OCI-LY1 (cell line): Measurements from ENCODE around the gene TMEM51.

Experiments used
- EZH2 ChIP-seq: fragments of 200-600 bp; sonication (generic), shearing (Covaris generic); IDR thresholded peaks from 2 replicates; pipeline ENCODE4 v1.8.0; 2017; ENCODE audit warnings: borderline replicate concordance, mixed run types, mild to moderate bottlenecking, antibody characterized with exemption, low read length, moderate library complexity, mixed read lengths
- TF ChIP-seq, protein P1 (sequence below): fragments of 200-600 bp; sonication (generic), shearing (Covaris generic); IDR thresholded peaks from 2 replicates; pipeline ENCODE4 v1.5.1; 2017; ENCODE audit warnings: mild to moderate bottlenecking, antibody characterized with exemption, low read length, moderate library complexity, mixed read lengths

DNA sequence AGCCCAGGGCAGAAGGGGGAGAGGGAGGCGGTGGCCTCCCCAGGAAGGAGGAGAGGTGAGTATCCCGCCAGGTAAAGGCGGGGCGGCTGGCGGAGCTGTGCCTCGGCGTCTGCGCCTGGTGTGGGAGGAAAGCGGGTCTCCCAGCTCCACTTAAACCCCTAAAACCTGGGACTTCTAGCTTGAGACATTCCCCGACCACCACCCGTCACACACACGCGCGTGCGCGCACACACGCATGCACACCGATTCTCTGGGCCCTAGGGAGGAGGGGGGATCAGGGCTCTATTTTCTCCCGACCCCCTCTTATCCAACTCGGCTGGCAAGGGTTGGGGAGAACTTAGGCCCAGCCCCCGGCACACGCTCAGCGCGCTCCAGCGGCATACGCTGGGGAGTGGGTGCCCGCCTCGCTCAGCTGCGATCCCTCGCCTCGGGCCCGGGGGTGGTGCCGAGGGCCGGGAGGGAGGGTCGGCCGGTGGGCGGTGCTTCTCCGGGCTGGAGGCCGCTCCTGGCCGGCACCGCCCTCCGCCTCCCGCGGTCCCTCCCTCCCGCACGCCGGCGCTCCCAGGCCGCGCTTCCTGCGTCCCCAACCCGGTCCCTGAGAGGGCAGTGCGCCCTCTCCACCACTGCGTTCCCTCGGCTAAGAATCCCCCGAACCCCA lies at the start of gene TMEM51:
- TF ChIP-seq, protein P1, sequence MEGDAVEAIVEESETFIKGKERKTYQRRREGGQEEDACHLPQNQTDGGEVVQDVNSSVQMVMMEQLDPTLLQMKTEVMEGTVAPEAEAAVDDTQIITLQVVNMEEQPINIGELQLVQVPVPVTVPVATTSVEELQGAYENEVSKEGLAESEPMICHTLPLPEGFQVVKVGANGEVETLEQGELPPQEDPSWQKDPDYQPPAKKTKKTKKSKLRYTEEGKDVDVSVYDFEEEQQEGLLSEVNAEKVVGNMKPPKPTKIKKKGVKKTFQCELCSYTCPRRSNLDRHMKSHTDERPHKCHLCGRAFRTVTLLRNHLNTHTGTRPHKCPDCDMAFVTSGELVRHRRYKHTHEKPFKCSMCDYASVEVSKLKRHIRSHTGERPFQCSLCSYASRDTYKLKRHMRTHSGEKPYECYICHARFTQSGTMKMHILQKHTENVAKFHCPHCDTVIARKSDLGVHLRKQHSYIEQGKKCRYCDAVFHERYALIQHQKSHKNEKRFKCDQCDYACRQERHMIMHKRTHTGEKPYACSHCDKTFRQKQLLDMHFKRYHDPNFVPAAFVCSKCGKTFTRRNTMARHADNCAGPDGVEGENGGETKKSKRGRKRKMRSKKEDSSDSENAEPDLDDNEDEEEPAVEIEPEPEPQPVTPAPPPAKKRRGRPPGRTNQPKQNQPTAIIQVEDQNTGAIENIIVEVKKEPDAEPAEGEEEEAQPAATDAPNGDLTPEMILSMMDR = no peak
- no peak for TF ChIP-seq EZH2
